Activated CD4-positive, alpha-beta T cell treated with anti-CD3 and anti-CD28 coated beads for 48 hours (primary cell): ENCODE measurements around the gene TAGLN2.
"Not testable (repeated sequence)": the region's sequence is repeated elsewhere in the genome, so short reads cannot be mapped to it uniquely, and the experiment has no call there.

Experiments used
- DNase-seq: peaks from one replicate; pipeline ENCODE4 v3.0.0-alpha.2; 2020

TAGLN2 gene

GRCh38 chr1:159920202-159920601, 5.1 kb downstream of the TAGLN2 start:
- no peak for DNase-seq

DNA sequence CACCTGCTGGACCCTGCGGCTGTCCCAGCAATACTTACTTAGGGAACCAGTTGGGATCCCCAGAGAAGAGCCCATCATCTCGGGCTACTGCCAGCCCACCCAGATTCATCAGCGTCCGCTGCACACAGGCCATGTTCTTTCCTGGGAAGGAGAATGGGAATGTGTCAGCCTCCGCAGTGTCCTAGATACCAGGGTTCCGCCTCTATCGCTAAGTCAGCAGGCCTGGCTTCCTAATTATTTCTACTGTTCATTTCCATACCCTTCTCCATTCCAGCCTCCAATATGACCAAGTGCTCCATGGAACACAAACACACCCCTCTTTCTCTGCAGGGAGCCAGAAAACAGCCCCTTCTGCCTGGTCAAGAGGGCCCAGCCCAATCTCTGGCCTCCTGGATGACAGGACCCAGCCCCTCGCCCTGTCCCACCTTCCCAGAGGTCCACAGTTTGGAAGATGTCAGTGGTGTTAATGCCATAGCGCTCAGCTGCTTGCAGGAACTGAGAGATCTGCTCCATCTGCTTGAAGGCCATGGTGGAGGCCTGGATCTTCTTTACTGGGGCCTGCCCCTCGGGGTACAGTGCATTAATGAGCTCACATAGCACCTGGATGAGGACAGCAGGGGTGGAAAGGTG, 6.0 kb downstream of the TAGLN2 start:
- DNase-seq = no peak

DNA sequence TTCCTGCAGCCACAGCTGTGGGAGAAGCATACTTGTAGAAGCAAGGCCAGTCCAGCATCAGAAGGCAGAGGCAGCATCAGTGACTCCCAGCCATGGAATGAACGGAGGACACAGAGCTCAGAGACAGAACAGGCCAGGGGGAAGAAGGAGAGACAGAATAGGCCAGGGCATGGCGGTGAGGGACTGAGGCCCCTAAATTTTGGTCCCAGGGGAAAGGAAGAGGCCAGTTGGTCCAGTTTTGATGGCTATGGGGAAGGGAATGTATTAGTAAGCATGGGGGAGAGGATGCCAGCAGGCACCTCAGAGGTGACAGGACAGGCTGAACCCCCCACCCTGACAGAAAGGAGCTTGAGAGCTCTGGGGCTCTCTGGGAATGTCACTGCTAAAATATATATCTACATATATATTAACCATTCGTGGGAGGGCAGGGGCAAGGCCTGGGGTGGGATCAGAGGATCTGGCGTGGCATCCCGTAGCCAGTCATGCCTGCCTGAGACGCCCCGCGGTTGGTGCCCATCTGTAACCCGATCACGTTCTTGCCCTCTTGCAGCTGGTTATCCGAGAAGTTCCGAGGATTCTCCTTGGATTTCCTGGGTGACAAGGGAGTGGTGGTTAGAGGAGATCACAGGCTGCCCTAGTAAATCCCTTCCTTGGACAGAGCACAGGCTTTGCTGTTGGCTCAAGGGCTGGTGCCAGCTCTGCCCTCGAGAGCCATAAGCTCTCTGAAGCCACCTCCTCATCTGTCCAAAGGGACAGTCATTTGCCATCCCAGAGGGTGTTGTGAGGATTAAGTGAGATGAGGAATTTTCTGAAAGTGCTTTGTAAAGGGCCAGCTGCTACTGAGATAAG, 6.7 kb downstream of the TAGLN2 start:
- DNase-seq = no peak

DNA sequence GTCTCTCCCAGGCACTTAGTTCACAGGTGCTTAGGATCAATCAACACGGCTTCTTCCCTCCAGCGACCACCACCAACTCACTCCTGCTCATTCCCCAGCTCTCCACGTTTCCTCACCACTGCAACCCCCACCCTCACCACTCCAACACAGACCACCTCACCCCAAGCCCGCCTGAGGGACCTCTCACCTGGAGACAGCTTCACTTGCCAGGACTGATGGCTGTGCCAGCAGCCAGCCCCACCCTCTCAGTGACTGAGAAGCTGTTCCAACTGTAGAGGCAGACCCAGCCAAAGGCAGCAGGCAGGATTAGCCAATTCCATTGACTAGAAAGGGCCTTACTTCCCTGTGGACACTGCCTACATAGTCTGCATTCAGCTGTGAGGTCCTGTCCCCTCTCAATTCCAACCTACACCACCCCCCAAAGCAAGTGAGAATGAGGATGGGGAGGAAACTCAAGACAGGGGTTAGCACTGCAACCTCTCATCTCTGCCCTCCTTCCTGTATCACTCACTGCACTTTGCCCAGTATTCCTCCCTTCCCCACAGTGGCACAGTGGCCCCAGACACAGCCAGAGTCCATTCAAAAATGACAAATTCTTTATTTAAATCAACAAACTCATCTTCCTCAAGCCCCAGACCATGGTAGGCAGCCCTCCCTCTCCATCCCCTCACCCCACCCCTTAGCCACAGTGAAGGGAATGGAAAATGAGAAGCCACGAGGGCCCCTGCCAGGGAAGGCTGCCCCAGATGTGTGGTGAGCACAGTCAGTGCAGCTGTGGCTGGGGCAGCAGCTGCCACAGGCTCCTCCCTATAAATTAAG, 7.6 kb downstream of the TAGLN2 start:
- no peak for DNase-seq

DNA sequence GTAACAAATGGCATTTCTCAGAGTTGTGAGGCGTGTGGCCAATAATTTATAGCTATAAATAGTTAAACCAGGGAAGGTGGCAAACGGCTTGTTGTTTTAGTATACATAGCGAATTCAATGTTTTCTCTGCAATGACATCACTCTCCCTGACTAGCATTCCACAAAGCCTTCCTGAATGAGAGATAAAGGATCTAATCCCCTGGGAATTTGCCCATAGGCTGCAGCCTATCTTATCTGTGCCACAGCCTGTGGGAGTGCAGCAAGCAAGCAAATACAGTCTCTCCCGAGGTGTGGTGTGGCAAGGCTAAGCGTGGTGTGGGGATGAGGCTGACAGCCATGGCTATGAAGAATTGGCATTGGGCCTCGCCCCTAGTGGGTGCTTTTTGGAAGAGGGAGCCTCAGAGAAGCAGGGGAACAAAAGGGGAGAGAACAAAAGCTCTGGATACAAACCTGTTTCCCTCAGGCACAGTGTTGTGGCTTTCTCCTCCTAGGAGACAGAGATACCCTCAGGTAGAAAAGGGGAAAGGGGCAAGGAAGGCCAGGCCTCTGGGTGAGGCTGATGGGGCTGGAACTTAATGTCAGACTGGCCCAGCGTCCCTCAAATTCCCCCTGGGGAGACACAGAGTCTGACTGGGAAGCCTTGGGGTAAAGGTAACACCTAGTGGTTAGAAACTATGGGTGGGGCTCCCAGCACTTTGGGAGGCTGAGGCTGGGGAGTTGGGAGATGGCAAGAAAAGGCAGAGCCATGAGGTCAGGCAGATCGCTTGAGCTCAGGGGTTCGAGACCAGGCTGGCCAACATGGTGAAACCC, 8.9 kb downstream of the TAGLN2 start:
- no peak for DNase-seq

DNA sequence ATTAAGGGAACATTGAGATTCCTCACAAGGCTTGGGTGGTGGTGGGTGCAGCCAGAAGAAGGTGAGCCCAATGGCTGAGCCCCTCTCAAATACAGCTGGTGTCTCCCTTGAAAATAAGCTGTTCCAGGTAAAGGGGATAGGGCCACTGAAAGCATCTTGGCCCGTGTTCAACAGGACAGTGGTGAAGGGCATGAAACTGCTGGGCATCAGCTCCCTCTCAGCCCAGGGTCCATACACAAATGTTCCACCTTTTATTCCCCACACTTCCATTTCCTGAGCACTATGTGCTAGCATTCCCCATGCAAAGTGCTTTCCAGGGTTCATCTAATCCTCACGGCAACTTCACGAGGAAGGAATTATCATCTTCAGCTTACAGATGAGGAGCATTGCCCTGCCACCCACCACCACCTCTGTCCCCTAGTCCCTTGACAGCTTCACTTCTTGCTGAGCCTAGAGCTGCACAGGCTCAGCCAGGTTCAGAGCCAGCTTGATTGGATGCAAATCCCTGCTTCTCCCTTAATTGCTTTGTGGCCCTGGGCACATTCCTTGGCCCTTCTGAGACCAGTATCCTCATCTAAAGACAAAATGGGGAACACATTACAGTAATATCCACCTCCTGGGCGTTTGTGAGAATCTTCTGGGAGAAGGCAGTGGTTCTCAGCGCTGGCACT, 9.6 kb downstream of the TAGLN2 start:
- DNase-seq = no peak

DNA sequence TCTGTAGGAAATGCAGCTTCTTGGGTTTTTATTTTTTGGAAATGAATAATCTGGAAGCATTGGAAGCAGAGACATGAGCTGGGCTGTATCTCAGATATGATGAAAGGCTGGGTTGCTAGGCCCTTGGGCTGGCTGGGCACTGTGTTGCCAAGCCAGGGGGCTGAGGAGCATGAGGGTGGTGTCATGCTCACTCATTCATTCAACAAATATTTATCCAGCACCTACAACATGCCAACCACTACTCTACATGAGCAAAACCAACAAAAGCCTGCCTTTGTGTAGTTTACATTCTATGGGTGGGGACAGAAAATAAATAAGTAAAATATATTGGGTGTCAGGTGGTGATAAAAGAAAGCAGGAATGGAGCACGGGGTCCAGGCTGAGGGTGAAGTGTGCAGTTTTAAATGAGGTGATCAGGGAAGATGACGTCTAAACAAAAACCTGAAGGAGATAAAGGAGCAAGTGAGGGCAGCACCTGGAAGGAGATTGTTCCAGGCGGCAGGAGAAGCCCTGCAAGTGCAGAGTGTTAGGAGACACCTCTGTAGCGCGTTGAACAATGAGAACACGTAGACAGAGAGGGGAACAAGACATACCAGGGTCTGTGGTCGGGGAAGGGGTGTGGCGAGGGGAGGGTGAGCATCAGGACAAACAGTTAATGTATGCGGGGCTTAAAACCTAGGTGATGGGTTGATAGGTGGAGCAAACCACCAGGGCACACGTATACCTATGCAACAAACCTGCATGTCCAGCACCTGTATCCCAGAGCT, 10.9 kb downstream of the TAGLN2 start:
- no peak for DNase-seq

DNA sequence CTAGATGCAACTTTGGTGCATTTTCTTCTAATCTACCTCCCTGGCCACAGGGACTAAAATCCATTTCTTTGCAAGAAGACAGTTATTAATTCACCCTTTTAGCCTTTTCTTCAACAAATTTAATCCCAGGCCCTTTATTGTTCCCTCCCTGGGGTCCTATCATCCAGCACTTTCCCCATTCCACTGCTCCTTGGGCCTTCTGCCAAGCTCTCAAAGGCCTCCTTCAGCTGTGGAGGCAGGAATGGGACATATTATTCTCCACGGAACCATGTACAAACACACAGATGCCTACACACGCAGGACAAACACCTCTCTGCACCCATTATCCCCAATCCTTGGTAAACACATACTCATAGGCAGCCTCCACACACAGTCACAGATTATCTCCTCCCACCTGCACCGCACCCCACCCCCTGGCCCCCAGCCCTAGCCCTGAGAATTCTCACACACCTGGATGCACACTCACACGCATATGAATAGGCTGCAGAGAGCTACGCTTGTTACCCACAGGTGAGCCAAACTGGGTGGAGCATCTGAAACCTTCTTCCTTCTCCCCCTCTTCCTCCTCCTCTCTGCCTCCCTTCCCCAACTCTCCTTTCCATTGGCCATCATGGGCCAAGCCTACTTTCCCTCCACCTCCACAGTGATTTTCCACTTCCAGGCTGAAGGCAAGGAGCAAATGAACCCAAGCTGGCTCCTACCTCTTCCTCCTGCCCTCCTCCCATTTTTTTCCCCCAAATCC, 11.7 kb downstream of the TAGLN2 start:
- no peak for DNase-seq

DNA sequence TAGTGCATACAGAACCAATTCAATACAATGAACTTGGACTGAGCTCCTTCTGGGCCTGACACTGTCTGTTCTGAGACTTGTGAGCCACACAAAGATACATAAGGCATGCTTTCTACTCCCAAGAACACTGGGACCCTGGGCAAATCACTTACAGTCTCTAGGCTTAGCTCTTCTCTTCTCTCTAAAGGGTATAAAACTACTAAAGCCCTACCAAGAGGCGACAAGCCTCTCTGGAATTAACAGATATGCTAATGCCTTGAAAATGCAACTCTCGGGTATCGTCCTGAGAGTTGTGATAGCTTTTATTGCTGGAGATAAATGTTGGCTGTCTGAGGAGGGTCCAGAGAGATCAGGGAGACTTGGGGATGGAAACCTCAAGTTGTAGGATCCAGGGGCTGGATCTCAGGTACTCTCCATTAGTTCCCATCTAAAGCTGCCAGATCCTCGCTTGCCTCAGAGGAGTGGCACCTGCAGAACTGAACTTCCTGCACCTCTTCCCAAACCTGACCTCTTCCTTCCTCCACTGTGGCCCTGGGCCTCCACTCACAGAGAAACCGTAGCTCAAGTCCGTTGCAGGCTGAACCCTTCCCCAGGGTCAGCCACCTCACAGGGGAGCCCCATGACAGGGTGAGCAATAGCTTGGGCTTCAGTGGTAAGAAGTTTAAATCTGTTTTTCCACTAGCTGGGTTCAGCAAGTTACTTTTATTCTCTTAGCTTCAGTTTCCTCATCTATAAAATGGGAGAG, 13.8 kb downstream of the TAGLN2 start:
- no peak for DNase-seq

GRCh38 chr1:159908031-159908940, 17.0 kb downstream of the TAGLN2 start:
- no peak for DNase-seq

GRCh38 chr1:159906960-159907359, 18.3 kb downstream of the TAGLN2 start:
- DNase-seq = no peak

DNA sequence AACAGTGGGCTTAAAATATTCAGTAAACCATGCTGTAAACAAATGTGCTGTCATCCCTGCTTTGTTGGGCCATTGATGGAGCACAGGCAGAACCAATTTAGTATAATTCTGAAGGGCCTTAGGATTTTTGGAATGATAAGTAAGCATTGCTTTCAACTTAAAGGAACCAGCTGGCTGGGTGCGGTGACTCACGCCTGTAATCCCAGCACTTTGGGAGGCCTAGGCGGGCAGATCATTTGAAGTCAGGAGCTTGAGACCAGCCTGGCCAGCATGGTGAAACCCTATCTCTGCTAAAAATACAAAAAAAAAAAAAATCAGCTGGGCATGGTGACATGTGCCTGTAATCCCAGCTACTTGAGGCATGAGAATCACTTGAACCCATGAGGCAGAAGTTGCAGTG, 21.3 kb downstream of the TAGLN2 start:
- DNase-seq = not testable (repeated sequence)

GRCh38 chr1:159902541-159902940, 22.8 kb downstream of the TAGLN2 start:
- no peak for DNase-seq

DNA sequence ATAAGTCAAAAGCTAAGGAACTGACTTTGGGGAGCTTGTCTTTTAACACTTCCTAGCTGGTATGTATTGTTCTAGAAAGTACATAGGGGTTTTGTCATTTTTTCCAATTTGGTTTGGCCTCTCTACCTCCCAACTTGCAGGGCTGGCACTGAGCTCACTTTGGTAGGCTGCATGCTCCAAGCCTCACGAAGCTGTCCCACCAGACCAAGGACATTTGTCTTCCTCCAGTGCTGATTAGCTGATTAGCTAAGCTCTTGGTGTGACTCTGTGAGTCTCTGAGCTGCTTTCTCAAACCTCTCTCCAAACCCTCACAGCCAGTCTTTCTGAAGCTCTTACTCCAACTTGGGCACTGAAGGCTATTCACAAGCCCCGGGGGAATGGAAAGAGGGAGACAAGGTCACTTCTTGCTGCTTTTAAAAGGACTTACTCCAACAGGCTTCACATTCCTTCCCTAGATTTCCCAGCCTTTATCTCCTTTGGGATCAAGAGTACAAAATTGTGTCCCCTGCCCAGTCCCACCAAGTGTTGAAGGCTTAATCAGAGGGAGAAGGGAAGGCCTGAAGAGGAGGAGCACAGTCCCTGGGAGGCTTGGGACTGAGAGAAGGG, 24.4 kb downstream of the TAGLN2 start:
- DNase-seq = no peak

- peak; percentile 25 for DNase-seq
Measured at GRCh38 chr1:159900086-159900680, 25.1 kb downstream of the TAGLN2 start, which contains the start of gene CFAP45. Gene CFAP45, minus strand, starts transcription at chr1:159900165. Its CDS starts 67 bp downstream, at chr1:159900098.

DNA sequence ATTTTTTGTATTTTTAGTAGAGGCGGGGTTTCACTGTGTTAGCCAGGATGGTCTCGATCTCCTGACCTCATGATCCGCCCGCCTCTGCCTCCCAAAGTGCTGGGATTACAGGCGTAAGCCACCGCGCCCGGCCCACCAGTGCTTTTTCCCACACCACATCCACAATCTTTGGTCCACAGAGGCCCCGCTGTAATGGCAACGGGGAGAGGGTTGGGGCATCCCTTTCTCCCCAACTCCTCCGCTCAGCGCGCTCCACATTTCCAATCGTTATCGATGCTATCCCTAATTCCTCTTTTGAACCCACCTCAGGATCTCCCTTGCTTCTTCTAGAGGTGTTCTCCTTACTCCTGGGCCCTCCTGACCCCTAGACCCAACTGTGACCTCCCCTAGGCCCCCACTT, 25.7 kb downstream of the TAGLN2 start:
- DNase-seq = not testable (repeated sequence)

- DNase-seq = no peak
Measured at GRCh38 chr1:159898527-159898926, 26.8 kb downstream of the TAGLN2 start.

GRCh38 chr1:159897962-159898361, 27.3 kb downstream of the TAGLN2 start:
- DNase-seq = no peak
